GM12878 (cell line): Measurements from ENCODE around the gene PRKCE. TPM values are rescaled to one million over a fixed set of nuclear protein-coding genes. Genes with fewer than 3 reads are reported as not detected.
A peak's percentile ranks its signal among the peaks of the same experiment; 100 is the strongest.

Experiments
- BMI1 ChIP-seq: fragments of 450-650 bp; IDR thresholded peaks from 2 replicates; pipeline ENCODE4 v1.6.1; 2016; ENCODE audit warnings: mild to moderate bottlenecking, moderate library complexity, borderline replicate concordance
- EGR1 ChIP-seq, 2 experiments: IDR thresholded peaks; 1 replicate in 1 of 2; 2 replicates in 1 of 2; pipeline ENCODE4 v1.6.1; 2011 to 2012; ENCODE audit warnings: low read depth in 2 of 2, low read length in 2 of 2, borderline replicate concordance in 1 of 2, mild to moderate bottlenecking in 1 of 2, moderate library complexity in 1 of 2
- FOXM1 ChIP-seq: IDR thresholded peaks from 2 replicates; pipeline ENCODE4 v1.6.1; 2012; ENCODE audit warnings: low read depth, mild to moderate bottlenecking, inconsistent platforms, low read length, moderate library complexity
- IRF4 ChIP-seq: IDR thresholded peaks from 2 replicates; pipeline ENCODE4 v1.6.1; 2011; ENCODE audit warnings: low read depth, low read length
- KAT2A ChIP-seq: conservative IDR thresholded peaks from 2 replicates; pipeline ENCODE4 v1.6.1; 2011; ENCODE audit warnings: low read depth, low read length; ENCODE audit not compliant: control insufficient read depth
- NBN ChIP-seq: fragments of 450-650 bp; IDR thresholded peaks from 2 replicates; pipeline ENCODE4 v1.6.1; 2016
- NR2F1 ChIP-seq: fragments of 450-650 bp; conservative IDR thresholded peaks from 2 replicates; pipeline ENCODE4 v1.6.1; 2017; ENCODE audit warnings: mild to moderate bottlenecking
- PAX5 ChIP-seq: IDR thresholded peaks from 2 replicates; pipeline ENCODE4 v1.6.1; 2011; ENCODE audit warnings: low read depth, low read length, borderline replicate concordance
- PAX8 ChIP-seq: fragments of 450-650 bp; IDR thresholded peaks from 2 replicates; pipeline ENCODE4 v1.6.1; 2017; ENCODE audit warnings: mild to moderate bottlenecking, moderate library complexity
- POLR2AphosphoS5 ChIP-seq: IDR thresholded peaks from 2 replicates; pipeline ENCODE4 v1.6.1; 2011; ENCODE audit warnings: mild to moderate bottlenecking, low read length, inconsistent platforms
- RAD51 ChIP-seq: fragments of 450-650 bp; IDR thresholded peaks from 2 replicates; pipeline ENCODE4 v1.6.1; 2016; ENCODE audit warnings: moderate library complexity, mild to moderate bottlenecking, inconsistent platforms
- RCOR1 ChIP-seq: conservative IDR thresholded peaks from 2 replicates; pipeline ENCODE4 v1.6.1; 2012; ENCODE audit warnings: low read depth, low read length, improper control_type of control experiment
- SRF ChIP-seq, 2 experiments: IDR thresholded peaks; 2 replicates each; pipeline ENCODE4 v1.6.1; 2011; ENCODE audit warnings: low read depth in 2 of 2, low read length in 2 of 2, mild to moderate bottlenecking in 1 of 2, moderate library complexity in 1 of 2
- STAT1 ChIP-seq: fragments of 450-650 bp; conservative IDR thresholded peaks from 2 replicates; pipeline ENCODE4 v1.6.1; 2014; ENCODE audit warnings: antibody characterized with exemption, mild to moderate bottlenecking
- STAT3 ChIP-seq: IDR thresholded peaks from 2 replicates; pipeline ENCODE4 v1.6.1; 2011; ENCODE audit warnings: low read depth, low read length, improper control_type of control experiment
- SUZ12 ChIP-seq: fragments of 200-600 bp; sonication (generic); IDR thresholded peaks from one replicate; pipeline ENCODE4 v1.6.1; 2018; ENCODE audit warnings: antibody characterized with exemption, mild to moderate bottlenecking; ENCODE audit not compliant: unreplicated experiment
- TCF7 ChIP-seq: IDR thresholded peaks from 2 replicates; pipeline ENCODE4 v1.6.1; 2014; ENCODE audit warnings: antibody characterized with exemption, borderline replicate concordance
- polyA plus RNA-seq, 11 experiments: library from polyadenylated mRNA; depleted of rRNA in 4 of 11; unstranded in 6 of 11; stranded (reverse) in 5 of 11; fragments of >200 nt; fragmentation: Nextera tagmentation in 4 of 11; fragmentation: Illumina TruSeq in 1 of 11; extraction: Ambion mirVana in 4 of 11; extraction: Trizol in 1 of 11; gene quantifications; 1 replicate in 1 of 11; 2 replicates in 10 of 11; pipeline versions ENCODE4 v1.2.1 to v1.2.3, GENCODE V29; 2011 to 2016; ENCODE audit warnings: inconsistent platforms in 2 of 11, missing spikeins in 2 of 11, low read depth in 1 of 11
- total RNA-seq, 4 experiments: library from RNA; depleted of rRNA in 3 of 4; stranded (reverse); fragments of >200 nt in 3 of 4; fragmentation: Illumina TruSeq in 1 of 4; extraction: Trizol in 1 of 4; gene quantifications; 2 replicates each; pipeline versions ENCODE4 v1.2.1 to v1.2.3, GENCODE V29; 2013 to 2021
- TF ChIP-seq, protein P1 (sequence below): fragments of 450-650 bp; IDR thresholded peaks from 2 replicates; pipeline ENCODE4 v1.6.1; 2016; ENCODE audit warnings: mild to moderate bottlenecking
- TF ChIP-seq, protein P2 (sequence below): fragments of 450-650 bp; formaldehyde crosslinking; IDR thresholded peaks from 2 replicates; pipeline ENCODE4 v1.4.0; 2020; ENCODE audit warnings: mild to moderate bottlenecking, moderate library complexity
- TF ChIP-seq, protein P3 (sequence below): fragments of 450-650 bp; conservative IDR thresholded peaks from 2 replicates; pipeline ENCODE4 v1.6.1; 2017; ENCODE audit warnings: mild to moderate bottlenecking, moderate library complexity
- TF ChIP-seq, protein P4 (sequence below): fragments of 450-650 bp; formaldehyde crosslinking; IDR thresholded peaks from 2 replicates; pipeline ENCODE4 v1.5.0; 2022; ENCODE audit warnings: mild to moderate bottlenecking, missing genetic modification characterization

The PRKCE gene
- total and polyA plus RNA-seq, 10 of the 15 experiments (the other 5 are each of a cell fraction or from before 2014, with no cell fraction given), result 2.6 to 28.2 (median 11.3) TPM

DNA sequence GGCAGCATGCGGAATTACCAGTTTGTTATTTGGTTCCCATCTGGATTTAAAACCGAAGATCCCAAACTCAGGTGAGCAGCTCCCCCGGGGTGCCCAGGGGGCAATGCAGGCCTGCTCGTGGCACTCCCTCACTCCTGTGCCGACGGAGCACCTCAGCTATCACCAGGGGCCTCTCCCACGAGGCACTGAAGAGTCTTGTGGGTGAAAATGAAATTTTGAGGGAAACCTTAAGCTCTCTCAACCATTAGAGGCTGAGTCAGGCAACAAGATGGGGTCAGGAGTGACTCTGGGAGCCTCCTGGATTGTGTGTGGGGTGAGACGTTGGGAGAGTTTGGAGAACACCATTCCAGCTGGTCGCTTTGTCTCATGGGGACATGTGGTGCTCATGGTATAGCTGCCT lies 189.0 kb downstream of the PRKCE start (continued):
- TF ChIP-seq TCF7 (no peak), STAT1 (no peak), BMI1 (no peak), FOXM1 (no peak), NR2F1 (peak; percentile 48; the same call in 1 of the 2 replicates), NBN (peak; percentile 44; the same call in 1 of the 2 replicates), RAD51 (no peak), RCOR1 (no peak), STAT3 (no peak), EGR1 (IDR thresholded peaks at IDR 0.05; ENCODE audit: borderline replicate concordance in 1 of 2, low read depth in 2 of 2, low read length in 2 of 2) (no peak), PAX5 (peak; percentile 47; the same call in 1 of the 2 replicates), SUZ12 (no peak), SRF (IDR thresholded peaks at IDR 0.05; ENCODE audit: low read depth in 2 of 2, low read length in 2 of 2) (no peak), PAX8 (no peak), KAT2A (no peak), POLR2AphosphoS5 (no peak), IRF4 (no peak)
- TF ChIP-seq, protein P1, sequence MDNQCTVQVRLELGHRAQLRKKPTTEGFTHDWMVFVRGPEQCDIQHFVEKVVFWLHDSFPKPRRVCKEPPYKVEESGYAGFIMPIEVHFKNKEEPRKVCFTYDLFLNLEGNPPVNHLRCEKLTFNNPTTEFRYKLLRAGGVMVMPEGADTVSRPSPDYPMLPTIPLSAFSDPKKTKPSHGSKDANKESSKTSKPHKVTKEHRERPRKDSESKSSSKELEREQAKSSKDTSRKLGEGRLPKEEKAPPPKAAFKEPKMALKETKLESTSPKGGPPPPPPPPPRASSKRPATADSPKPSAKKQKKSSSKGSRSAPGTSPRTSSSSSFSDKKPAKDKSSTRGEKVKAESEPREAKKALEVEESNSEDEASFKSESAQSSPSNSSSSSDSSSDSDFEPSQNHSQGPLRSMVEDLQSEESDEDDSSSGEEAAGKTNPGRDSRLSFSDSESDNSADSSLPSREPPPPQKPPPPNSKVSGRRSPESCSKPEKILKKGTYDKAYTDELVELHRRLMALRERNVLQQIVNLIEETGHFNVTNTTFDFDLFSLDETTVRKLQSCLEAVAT, result peak; percentile 37; the same call in 1 of the 2 replicates
- TF ChIP-seq, protein P2, sequence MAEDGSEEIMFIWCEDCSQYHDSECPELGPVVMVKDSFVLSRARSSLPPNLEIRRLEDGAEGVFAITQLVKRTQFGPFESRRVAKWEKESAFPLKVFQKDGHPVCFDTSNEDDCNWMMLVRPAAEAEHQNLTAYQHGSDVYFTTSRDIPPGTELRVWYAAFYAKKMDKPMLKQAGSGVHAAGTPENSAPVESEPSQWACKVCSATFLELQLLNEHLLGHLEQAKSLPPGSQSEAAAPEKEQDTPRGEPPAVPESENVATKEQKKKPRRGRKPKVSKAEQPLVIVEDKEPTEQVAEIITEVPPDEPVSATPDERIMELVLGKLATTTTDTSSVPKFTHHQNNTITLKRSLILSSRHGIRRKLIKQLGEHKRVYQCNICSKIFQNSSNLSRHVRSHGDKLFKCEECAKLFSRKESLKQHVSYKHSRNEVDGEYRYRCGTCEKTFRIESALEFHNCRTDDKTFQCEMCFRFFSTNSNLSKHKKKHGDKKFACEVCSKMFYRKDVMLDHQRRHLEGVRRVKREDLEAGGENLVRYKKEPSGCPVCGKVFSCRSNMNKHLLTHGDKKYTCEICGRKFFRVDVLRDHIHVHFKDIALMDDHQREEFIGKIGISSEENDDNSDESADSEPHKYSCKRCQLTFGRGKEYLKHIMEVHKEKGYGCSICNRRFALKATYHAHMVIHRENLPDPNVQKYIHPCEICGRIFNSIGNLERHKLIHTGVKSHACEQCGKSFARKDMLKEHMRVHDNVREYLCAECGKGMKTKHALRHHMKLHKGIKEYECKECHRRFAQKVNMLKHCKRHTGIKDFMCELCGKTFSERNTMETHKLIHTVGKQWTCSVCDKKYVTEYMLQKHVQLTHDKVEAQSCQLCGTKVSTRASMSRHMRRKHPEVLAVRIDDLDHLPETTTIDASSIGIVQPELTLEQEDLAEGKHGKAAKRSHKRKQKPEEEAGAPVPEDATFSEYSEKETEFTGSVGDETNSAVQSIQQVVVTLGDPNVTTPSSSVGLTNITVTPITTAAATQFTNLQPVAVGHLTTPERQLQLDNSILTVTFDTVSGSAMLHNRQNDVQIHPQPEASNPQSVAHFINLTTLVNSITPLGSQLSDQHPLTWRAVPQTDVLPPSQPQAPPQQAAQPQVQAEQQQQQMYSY (CRISPR knock-in tag), result no peak
- TF ChIP-seq, protein P3, sequence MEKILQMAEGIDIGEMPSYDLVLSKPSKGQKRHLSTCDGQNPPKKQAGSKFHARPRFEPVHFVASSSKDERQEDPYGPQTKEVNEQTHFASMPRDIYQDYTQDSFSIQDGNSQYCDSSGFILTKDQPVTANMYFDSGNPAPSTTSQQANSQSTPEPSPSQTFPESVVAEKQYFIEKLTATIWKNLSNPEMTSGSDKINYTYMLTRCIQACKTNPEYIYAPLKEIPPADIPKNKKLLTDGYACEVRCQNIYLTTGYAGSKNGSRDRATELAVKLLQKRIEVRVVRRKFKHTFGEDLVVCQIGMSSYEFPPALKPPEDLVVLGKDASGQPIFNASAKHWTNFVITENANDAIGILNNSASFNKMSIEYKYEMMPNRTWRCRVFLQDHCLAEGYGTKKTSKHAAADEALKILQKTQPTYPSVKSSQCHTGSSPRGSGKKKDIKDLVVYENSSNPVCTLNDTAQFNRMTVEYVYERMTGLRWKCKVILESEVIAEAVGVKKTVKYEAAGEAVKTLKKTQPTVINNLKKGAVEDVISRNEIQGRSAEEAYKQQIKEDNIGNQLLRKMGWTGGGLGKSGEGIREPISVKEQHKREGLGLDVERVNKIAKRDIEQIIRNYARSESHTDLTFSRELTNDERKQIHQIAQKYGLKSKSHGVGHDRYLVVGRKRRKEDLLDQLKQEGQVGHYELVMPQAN, result no peak
- TF ChIP-seq, protein P4, sequence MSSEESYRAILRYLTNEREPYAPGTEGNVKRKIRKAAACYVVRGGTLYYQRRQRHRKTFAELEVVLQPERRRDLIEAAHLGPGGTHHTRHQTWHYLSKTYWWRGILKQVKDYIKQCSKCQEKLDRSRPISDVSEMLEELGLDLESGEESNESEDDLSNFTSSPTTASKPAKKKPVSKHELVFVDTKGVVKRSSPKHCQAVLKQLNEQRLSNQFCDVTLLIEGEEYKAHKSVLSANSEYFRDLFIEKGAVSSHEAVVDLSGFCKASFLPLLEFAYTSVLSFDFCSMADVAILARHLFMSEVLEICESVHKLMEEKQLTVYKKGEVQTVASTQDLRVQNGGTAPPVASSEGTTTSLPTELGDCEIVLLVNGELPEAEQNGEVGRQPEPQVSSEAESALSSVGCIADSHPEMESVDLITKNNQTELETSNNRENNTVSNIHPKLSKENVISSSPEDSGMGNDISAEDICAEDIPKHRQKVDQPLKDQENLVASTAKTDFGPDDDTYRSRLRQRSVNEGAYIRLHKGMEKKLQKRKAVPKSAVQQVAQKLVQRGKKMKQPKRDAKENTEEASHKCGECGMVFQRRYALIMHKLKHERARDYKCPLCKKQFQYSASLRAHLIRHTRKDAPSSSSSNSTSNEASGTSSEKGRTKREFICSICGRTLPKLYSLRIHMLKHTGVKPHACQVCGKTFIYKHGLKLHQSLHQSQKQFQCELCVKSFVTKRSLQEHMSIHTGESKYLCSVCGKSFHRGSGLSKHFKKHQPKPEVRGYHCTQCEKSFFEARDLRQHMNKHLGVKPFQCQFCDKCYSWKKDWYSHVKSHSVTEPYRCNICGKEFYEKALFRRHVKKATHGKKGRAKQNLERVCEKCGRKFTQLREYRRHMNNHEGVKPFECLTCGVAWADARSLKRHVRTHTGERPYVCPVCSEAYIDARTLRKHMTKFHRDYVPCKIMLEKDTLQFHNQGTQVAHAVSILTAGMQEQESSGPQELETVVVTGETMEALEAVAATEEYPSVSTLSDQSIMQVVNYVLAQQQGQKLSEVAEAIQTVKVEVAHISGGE (CRISPR knock-in tag), result no peak
